ENCODE results near the gene INPP5D.

The INPP5D gene

DNA sequence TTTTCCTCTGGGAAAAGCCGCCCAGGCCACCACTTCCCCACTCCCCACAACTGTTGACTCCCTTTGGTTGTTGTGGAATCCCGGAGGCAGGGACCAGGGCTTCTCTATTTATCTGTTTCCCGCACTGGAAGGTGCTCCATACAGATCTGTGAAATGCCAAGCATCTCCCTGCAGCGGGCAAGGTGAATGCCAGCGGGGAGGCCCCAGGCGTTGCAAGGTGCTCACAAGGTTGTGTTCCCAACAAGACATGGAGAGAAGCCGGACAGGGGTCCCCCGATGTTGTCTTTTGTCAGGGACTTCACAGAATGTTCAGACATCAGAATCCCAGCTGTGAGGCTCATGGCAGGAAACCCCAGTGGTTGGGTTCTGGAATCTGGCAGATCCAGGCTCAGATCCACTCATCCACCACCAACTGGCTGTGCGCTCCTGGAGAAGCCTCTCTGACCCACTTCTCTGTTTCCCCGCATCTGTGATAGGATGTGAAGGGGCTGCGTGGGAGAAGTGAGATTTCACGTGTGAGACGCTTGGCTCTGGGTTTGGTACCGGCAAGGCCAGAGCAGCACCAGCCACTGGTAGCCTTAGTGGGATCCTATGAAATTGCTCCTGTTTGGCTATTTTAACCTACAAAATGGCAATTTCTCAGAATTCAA is 36.3 kb upstream of the INPP5D start:
- TF ChIP-seq, protein P1, sequence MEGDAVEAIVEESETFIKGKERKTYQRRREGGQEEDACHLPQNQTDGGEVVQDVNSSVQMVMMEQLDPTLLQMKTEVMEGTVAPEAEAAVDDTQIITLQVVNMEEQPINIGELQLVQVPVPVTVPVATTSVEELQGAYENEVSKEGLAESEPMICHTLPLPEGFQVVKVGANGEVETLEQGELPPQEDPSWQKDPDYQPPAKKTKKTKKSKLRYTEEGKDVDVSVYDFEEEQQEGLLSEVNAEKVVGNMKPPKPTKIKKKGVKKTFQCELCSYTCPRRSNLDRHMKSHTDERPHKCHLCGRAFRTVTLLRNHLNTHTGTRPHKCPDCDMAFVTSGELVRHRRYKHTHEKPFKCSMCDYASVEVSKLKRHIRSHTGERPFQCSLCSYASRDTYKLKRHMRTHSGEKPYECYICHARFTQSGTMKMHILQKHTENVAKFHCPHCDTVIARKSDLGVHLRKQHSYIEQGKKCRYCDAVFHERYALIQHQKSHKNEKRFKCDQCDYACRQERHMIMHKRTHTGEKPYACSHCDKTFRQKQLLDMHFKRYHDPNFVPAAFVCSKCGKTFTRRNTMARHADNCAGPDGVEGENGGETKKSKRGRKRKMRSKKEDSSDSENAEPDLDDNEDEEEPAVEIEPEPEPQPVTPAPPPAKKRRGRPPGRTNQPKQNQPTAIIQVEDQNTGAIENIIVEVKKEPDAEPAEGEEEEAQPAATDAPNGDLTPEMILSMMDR (IDR thresholded peaks at IDR 0.05; ENCODE audit: extremely low read depth, missing control alignments): no peak
- no peak for DNase-seq (ENCODE audit: low spot score)

DNA sequence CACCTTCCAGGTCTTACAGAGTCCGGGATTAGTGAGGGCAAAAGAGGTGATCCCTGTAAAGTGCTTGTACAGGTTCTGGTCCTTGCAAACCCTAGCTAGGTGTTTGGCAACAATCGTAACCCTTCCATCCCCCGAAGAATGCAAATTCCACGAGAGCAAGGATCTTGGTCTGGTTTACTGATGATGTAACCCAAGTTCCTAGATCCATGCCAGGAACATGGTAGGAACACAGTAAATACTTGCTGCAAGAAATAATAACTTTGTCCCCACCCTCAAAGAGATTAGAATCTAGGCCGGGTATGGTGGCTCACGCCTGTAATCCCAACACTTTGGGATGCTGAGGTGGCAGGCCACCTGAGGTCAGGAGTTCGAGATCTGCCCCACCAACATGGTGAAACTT is 34.4 kb upstream of the INPP5D start:
- no peak for DNase-seq (ENCODE audit: low spot score)
- TF ChIP-seq, protein P1 (IDR thresholded peaks at IDR 0.05; ENCODE audit: extremely low read depth, missing control alignments): no peak

DNA sequence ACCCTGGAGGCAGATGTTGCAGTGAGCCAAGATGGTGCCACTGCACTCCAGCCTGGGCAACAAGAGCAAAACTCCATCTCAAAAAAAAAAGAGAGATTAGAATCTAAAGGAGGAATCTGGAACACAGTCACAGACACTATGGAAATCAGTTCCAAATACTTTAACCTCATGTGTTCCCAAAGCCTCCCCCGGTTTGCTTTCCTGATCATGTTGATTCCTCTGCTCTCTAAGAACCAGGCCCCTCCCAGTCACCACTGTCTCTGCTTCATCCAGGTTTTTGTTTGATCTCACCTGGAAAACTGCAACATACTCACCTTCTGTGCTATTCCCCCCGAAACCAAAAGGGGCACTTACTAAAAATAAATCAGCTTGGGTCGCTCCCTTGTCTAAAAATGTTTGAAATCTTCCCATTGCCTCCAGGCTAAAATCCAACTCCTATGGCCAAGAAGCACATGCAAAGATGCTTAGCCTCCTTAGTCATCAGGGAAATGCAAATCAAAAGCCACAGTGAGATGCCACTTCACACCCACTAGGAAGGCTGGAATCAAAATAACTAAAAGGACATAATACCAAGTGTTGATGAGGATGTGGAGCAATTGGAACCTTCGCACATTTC is 33.8 kb upstream of the INPP5D start:
- TF ChIP-seq, protein P1 (IDR thresholded peaks at IDR 0.05; ENCODE audit: extremely low read depth, missing control alignments): no peak
- DNase-seq (ENCODE audit: low spot score): no peak

DNA sequence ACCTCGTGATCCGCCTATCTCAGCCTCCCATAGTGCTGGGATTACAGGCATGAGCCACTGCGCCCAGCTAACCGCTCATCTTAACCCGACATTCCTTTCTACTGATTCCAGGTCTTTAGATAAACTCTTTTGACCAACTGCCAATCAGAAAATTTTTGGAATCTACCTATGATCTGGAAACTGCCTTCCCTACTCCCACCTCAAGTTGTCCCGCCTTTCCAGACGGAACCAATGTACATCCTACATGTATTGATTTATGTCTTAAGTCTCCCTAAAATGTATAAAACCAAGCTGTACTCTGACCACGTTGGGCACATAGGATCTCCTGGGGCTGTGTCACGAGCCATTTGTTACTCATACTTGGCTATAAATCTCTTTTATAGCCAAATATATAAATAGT is 30.8 kb upstream of the INPP5D start:
- DNase-seq (ENCODE audit: low spot score): no peak
- TF ChIP-seq, protein P1 (IDR thresholded peaks at IDR 0.05; ENCODE audit: extremely low read depth, missing control alignments): no peak

DNA sequence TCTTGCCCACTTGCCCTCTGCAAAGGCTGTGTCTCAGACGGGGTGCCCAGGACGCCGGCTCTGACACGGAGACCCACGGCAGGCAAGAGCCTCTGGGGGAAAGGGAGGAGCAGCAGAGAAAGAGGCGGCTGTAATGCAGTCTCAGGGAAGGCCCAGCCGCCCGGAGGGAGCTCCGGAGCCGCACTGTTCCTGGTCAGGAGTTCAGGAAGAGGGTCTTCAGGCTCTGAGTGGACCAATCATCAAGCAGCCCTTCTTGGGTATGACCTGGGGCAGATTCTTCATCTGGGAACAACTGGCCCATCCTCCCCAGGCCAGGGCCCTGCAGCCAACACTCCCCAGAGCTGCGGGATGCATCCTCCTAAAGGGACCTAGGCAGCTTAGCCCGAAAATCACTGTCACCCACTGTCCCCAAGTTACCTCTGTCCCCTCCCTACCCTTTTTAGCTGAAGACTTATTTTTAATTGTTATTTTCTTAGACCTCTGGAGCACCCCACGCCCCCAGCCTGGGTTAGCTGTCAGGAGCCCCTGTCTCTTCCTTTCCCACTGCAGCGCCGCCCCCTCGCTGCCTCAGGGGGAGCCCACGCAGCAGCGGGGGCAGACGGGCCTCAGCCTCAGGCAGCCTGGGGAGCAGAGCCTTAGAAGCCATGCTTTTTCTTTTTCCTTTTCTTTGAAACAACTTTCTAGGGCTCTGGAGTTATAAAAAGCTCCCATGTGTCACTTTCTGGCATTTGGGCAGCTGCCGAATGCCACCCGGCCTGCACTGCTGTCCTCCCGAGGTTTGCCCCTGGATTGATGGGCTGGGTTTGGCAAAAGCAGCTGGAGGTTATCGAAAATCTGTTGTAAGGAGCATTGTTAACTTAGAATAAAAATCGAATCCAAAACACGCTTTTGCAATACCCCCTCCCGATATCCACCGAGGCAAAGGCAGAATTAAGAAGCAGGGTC is 28.3 kb upstream of the INPP5D start:
- TF ChIP-seq, protein P1 (IDR thresholded peaks at IDR 0.05; ENCODE audit: extremely low read depth, missing control alignments): no peak
- DNase-seq (ENCODE audit: low spot score): no peak

DNA sequence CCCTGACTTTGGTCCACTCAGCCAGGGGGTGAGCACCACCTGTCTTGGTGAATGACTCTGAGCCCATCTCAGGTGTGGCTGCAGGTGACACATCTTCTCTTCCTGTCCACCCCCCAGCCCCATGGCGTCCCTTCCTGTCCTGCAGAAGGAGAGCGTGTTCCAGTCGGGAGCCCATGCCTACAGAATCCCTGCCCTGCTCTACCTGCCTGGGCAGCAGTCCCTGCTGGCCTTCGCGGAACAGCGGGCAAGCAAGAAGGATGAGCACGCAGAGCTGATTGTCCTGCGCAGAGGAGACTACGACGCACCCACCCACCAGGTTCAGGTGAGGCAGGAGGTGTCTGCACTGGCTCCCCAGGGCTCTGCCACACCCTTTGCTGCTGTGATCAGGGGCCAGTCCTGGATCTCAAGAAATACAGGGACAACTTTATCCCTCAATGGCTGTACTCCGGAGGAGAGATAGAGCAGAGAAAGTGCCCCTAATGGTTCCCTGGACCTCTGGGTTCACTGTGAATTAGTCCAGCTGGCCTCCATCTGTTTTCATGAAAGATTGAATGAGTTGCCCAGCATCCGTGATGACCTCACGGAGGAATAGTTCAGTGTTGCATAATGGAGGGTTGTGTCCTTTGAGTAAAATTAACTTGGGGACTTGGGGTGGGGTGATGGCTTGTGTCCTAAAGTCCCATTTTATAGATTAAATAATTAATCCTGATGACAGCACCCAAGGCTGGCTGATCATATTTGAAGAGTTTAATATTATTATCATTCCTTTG is 27.4 kb upstream of the INPP5D start, which contains the start of gene NEU2:
TSS of gene NEU2 (plus strand) at position 122 of the 770 bp plus-strand sequence. CDS start at position 122, 0 bp downstream.
- DNase-seq (ENCODE audit: low spot score): no peak
- TF ChIP-seq, protein P1 (IDR thresholded peaks at IDR 0.05; ENCODE audit: extremely low read depth, missing control alignments): no peak

Data from GM20000 (cell line).